ENCODE measurements around the gene ADCYAP1R1.

ADCYAP1R1 gene

DNA sequence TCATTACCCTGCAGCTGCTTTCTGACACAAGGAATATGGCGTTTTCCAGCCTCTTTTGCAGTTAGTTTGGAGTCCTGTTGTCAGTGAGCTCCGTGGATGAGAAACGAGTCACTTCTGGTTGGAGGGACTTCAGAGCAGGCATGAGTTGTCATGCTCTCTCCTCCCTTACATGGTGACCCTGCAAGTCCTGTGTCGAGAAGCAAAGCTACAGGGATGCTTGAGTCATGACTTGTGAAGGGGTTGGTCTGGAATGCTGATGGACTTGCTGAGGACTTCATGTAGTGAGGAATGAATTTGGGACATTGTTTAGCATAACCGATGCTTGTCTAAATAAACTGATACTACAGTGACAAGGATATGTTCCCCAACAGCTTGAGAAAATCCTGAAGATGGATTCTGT is 108.8 kb downstream of the ADCYAP1R1 start:
- no peak for DNase-seq (ENCODE audit: low spot score)
- H3K27ac Mint-ChIP-seq = no peak overlapping the region
- no peak overlapping the region for H3K4me3 Mint-ChIP-seq
- no peaks in the 10 kb centered on the region for H3K27me3 Mint-ChIP-seq (ENCODE audit: low read depth)
- no peaks in the 10 kb centered on the region for H3K36me3 Mint-ChIP-seq (ENCODE audit: low read depth)
- H3K4me1 Mint-ChIP-seq (ENCODE audit: low read depth) = no peaks in the 10 kb centered on the region
- H3K9me3 Mint-ChIP-seq = no peaks in the 10 kb centered on the region

Measured in T-helper 2 cell treated with Interferon-gamma antibody and Interleukin-4, amounts not matched to agents 5 μg/mL and 100 μg/mL, for 36 hours (primary cell).